Smooth muscle cell (in vitro differentiated cells): ENCODE data around the gene C2orf49. TPM values are rescaled to one million over a fixed set of nuclear protein-coding genes. Genes with fewer than 3 reads are reported as not detected.
A peak's percentile ranks its signal among the peaks of the same experiment; 100 is the strongest.

Experiments
- DNase-seq: peaks from one replicate; lab custom pipeline; 2025; ENCODE audit not compliant: unreplicated experiment; lab: John Stamatoyannopoulos, UW
- H2AFZ ChIP-seq: fragments of 200-600 bp; sonication (generic); 2 replicates; pipeline ENCODE4 v1.6.0; 2016; ENCODE audit warnings: antibody characterized with exemption, low read depth, mild to moderate bottlenecking
- H3F3A ChIP-seq: fragments of 200-600 bp; sonication (generic); 2 replicates; pipeline ENCODE4 v1.6.0; 2017; ENCODE audit warnings: antibody characterized with exemption, low read depth
- H3K27ac ChIP-seq: fragments of 200-600 bp; sonication (generic); 2 replicates; pipeline ENCODE4 v1.5.1; 2016; ENCODE audit warnings: low read depth, mild to moderate bottlenecking
- H3K27me3 ChIP-seq: fragments of 200-600 bp; sonication (generic); 2 replicates; pipeline ENCODE4 v1.6.1; 2016; ENCODE audit warnings: low read depth, mild to moderate bottlenecking
- H3K36me3 ChIP-seq: fragments of 200-600 bp; sonication (generic); 2 replicates; pipeline ENCODE4 v1.5.1; 2016; ENCODE audit warnings: low read depth
- H3K4me1 ChIP-seq: fragments of 200-600 bp; sonication (generic); 2 replicates; pipeline ENCODE4 v1.5.1; 2016; ENCODE audit warnings: low read depth
- H3K4me2 ChIP-seq: fragments of 200-600 bp; sonication (generic); 2 replicates; pipeline ENCODE4 v1.6.0; 2016; ENCODE audit warnings: mild to moderate bottlenecking
- H3K4me3 ChIP-seq: fragments of 200-600 bp; sonication (generic); 2 replicates; pipeline ENCODE4 v1.5.1; 2016; ENCODE audit warnings: mild to moderate bottlenecking
- H3K79me2 ChIP-seq: fragments of 200-600 bp; sonication (generic); 2 replicates; pipeline ENCODE4 v1.6.0; 2016; ENCODE audit warnings: low read depth, mild to moderate bottlenecking
- H3K9ac ChIP-seq: fragments of 200-600 bp; sonication (generic); 2 replicates; pipeline ENCODE4 v1.6.0; 2016; ENCODE audit warnings: low read depth
- H3K9me3 ChIP-seq: fragments of 200-600 bp; sonication (generic); replicated peaks from 2 replicates; pipeline ENCODE4 v1.5.1; 2016; ENCODE audit warnings: low read depth
- H4K20me1 ChIP-seq: fragments of 200-600 bp; sonication (generic); 2 replicates; pipeline ENCODE4 v1.6.0; 2016; ENCODE audit warnings: low read depth
- WGBS: methylation state at CpG from one replicate; pipeline ENCODE4 v1.1.7; 2016; ENCODE audit warnings: low lambda C conversion rate; 5-methylcytosine and 5-hydroxymethylcytosine counted together
- polyA plus RNA-seq: library from polyadenylated mRNA; unstranded; fragments of >200 nt; fragmentation: Nextera tagmentation; extraction: Ambion mirVana; gene quantifications from 2 replicates; pipeline ENCODE4 v1.2.1, GENCODE V29; 2016
- total RNA-seq: library from RNA; depleted of rRNA; stranded (reverse); fragments of >200 nt; gene quantifications from 2 replicates; pipeline ENCODE4 v1.2.3, GENCODE V29; 2014
- TF ChIP-seq, protein P1 (sequence below): fragments of 200-600 bp; sonication (generic); IDR thresholded peaks from 2 replicates; pipeline ENCODE4 v1.5.1; 2017; ENCODE audit warnings: borderline replicate concordance, mild to moderate bottlenecking, antibody characterized with exemption; ENCODE audit not compliant: insufficient read depth, poor library complexity, severe bottlenecking

C2orf49 gene
- total RNA-seq: 23.2 and 37.7 TPM in 2 replicates
- polyA plus RNA-seq: 17.9 and 18.8 TPM in 2 replicates

DNA sequence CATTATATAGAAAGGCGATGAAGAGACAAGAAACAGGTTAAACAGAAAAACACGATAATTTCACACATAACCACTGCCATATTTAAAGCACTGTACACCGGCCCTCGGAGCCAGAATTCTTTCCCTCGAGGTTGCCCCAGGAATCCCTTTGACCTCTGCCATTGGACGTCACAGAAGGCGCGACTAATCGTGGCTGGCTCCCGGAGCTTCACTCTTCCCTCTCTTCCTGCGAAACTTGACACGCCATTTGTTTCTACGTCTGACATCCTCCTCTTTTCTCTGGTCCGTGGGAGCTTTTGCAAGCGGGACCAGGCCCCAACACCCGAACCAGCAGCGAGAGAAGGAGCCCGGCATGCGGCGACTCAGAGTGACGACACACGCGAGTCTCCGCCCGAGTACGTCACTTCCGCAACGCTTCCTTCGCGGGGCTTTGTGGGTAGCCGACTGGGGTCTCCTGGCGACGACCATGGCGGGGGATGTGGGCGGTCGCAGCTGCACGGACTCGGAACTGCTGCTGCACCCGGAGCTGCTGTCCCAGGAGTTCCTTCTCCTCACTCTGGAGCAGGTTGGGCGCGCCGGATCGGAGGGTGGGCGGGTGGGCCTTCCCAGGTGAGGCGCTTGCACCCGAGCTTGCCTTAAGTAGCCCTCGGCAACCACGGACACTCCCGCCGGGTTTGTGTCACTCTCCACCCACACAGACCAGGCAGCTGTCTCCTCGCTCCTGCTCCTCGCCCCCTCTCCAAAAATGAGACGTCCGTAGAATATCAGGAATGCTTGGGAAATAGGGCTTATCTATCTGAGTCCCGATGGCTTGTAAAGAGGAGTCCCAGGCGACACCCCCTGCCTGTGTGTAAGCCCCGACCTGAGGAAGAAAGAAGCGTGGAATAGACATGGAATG is at the start of gene C2orf49:
Gene C2orf49, plus strand, starts transcription at position 419 of the 898 bp plus-strand sequence. Its CDS starts 48 bp downstream, at position 467.
- Histone ChIP-seq H3K4me3 (peak within 1 kb of the TSS; percentile 74), H3K4me2 (peak within 1 kb of the TSS; percentile 94), H2AFZ (peak within 1 kb of the TSS; percentile 98), H3K27ac (peak within 1 kb of the TSS; percentile 99), H3K27me3 (no peaks in the 10 kb centered on the region), H3K36me3 (peaks cover 4% of the 10 kb centered on the region), H3K9ac (peak within 1 kb of the TSS; percentile 99), H3K4me1 (peaks cover 20% of the 10 kb centered on the region), H3F3A (no peaks in the 10 kb centered on the region), H4K20me1 (no peaks in the 10 kb centered on the region), H3K79me2 (peaks cover 43% of the 10 kb centered on the region), H3K9me3 (no peaks in the 10 kb centered on the region)
- WGBS: under 1% methylated on average over 48 of the region's 58 CpGs
- DNase-seq: peak; percentile 65
- TF ChIP-seq, protein P1, sequence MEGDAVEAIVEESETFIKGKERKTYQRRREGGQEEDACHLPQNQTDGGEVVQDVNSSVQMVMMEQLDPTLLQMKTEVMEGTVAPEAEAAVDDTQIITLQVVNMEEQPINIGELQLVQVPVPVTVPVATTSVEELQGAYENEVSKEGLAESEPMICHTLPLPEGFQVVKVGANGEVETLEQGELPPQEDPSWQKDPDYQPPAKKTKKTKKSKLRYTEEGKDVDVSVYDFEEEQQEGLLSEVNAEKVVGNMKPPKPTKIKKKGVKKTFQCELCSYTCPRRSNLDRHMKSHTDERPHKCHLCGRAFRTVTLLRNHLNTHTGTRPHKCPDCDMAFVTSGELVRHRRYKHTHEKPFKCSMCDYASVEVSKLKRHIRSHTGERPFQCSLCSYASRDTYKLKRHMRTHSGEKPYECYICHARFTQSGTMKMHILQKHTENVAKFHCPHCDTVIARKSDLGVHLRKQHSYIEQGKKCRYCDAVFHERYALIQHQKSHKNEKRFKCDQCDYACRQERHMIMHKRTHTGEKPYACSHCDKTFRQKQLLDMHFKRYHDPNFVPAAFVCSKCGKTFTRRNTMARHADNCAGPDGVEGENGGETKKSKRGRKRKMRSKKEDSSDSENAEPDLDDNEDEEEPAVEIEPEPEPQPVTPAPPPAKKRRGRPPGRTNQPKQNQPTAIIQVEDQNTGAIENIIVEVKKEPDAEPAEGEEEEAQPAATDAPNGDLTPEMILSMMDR: no peak

DNA sequence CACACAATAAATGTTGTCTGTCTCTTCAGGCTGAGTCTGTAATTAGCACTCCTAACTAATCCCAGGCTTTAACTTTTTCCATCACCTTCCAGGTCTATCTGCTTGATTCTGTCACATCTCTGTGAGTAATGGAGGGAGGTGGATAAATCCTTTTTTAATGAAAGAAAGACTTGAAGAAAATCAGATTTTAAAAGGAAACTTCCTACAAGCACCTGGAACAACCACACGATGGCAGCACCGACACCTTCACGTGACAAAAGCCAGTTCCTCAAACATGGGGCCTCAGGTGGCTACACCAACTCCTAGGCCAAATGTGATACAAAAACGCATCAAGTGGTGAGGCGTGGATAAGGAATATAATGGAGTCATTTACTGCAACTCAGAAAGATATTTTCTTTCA is 49.6 kb upstream of the C2orf49 start:
- no peaks in the 10 kb centered on the region for H4K20me1 ChIP-seq

DNA sequence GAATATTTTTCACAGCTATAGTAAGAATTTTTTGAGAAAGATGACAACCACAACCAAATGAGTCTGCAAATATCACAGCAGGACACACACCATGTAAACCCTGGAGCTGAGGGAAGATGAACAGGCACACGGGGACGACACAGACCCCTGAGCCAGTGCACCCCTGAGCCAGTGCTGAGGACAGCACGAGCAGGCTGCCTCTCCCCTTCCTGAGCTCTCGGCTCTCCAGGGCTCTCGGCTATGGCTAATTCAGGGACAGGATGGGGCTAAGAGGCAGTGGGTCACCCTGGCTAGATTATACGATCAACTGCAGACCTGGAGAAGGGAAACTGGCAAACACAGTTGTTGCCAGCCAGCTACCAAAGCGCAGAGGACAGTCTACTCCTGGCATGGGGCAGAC is 49.2 kb upstream of the C2orf49 start:
- Histone ChIP-seq H3F3A (no peaks in the 10 kb centered on the region), H3K9me3 (no peaks in the 10 kb centered on the region), H3K9ac (no peak overlapping the region), H3K27ac (no peak overlapping the region), H3K79me2 (no peaks in the 10 kb centered on the region), H3K36me3 (peaks cover 15% of the 10 kb centered on the region), H3K27me3 (no peaks in the 10 kb centered on the region), H4K20me1 (no peaks in the 10 kb centered on the region), H3K4me1 (no peaks in the 10 kb centered on the region), H3K4me3 (no peak overlapping the region), H2AFZ (no peak overlapping the region), H3K4me2 (no peak overlapping the region)
- TF ChIP-seq, protein P1: no peak
- whole genome bisulfite sequencing: 96% methylated on average over 7 of the region's 7 CpGs
- DNase-seq: no peak

More for the DNA sequence above, 49.6 kb upstream of the C2orf49 start:
- Histone ChIP-seq H3K27ac (no peak overlapping the region), H3K79me2 (no peaks in the 10 kb centered on the region), H3K4me1 (no peaks in the 10 kb centered on the region), H3K4me2 (no peak overlapping the region), H3F3A (no peaks in the 10 kb centered on the region), H3K36me3 (peaks cover 15% of the 10 kb centered on the region), H3K27me3 (no peaks in the 10 kb centered on the region), H3K9me3 (no peaks in the 10 kb centered on the region), H3K9ac (no peak overlapping the region), H3K4me3 (no peak overlapping the region), H2AFZ (no peak overlapping the region)
- DNase-seq: no peak
- TF ChIP-seq, protein P1: peak; percentile 47
- 68% methylated on average over 5 of the region's 5 CpGs for WGBS
